Type B pancreatic cell (in vitro differentiated cells): ENCODE measurements around the gene ORC5. TPM values are rescaled to one million over a fixed set of nuclear protein-coding genes. Genes with fewer than 3 reads are reported as not detected.

Experiments used
- DNase-seq: peaks from one replicate; pipeline ENCODE4 v3.0.0; 2021; ENCODE audit warnings: mixed read lengths; ENCODE audit not compliant: unreplicated experiment; ENCODE audit errors: extremely low spot score
- H3K27ac Mint-ChIP-seq: 2 replicates; pipeline ENCODE4 v1.8.0; 2021; ENCODE audit warnings: mild to moderate bottlenecking, mixed read lengths
- H3K27me3 Mint-ChIP-seq: 2 replicates; pipeline ENCODE4 v1.8.0; 2021; ENCODE audit warnings: mixed read lengths
- H3K36me3 Mint-ChIP-seq: 2 replicates; pipeline ENCODE4 v1.8.0; 2021; ENCODE audit warnings: mixed read lengths
- H3K4me1 Mint-ChIP-seq: one replicate; pipeline ENCODE4 v1.8.0; 2021; ENCODE audit warnings: mixed read lengths; ENCODE audit not compliant: unreplicated experiment
- H3K4me3 Mint-ChIP-seq: 2 replicates; pipeline ENCODE4 v1.8.0; 2021; ENCODE audit warnings: mild to moderate bottlenecking, mixed read lengths
- H3K9me3 Mint-ChIP-seq: 2 replicates; pipeline ENCODE4 v1.8.0; 2021; ENCODE audit warnings: mixed read lengths
- CTCF ChIP-seq: fragments of 200-600 bp; sonication (generic); conservative IDR thresholded peaks from 2 replicates; pipeline ENCODE4 v1.5.0; 2021; ENCODE audit warnings: antibody characterized with exemption, mild to moderate bottlenecking
- total RNA-seq: library from RNA; stranded (reverse); gene quantifications from 2 replicates; pipeline ENCODE4 v1.2.1, GENCODE V29; 2021; ENCODE audit warnings: low replicate concordance

ORC5 gene
- total RNA-seq, 1 donor from 2014 or later, result 22.8 TPM

DNA sequence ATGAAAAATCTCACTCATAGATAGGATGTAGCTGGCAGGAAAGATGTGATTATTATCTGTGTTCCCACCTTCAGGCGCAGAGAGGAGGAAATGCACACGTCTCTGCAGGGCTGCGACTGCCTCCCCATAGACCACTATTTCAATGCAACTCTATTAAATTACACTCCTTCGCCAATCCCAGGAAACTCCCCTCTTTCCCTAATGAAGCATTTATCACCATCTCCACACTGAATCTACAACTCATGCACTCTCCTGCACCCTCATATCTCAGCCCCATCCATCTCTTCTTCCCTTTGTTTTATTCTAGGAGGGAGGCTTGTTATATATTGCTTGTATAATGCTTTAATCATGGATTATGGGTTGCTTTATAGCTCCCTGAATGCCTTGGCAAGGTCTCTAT is 116.6 kb downstream of the ORC5 start:
- Mint-ChIP-seq H3K9me3 (no peaks in the 10 kb centered on the region), H3K27me3 (peaks cover 3% of the 10 kb centered on the region), H3K27ac (no peak overlapping the region), H3K4me1 (peaks cover 5% of the 10 kb centered on the region), H3K36me3 (no peaks in the 10 kb centered on the region), H3K4me3 (no peak overlapping the region)
- DNase-seq, result no peak
- TF ChIP-seq CTCF, result no peak

- Mint-ChIP-seq H3K36me3 (no peaks in the 10 kb centered on the region), H3K4me3 (no peak overlapping the region), H3K27me3 (peaks cover 3% of the 10 kb centered on the region), H3K27ac (no peak overlapping the region), H3K4me1 (peaks cover 5% of the 10 kb centered on the region), H3K9me3 (no peaks in the 10 kb centered on the region)
- TF ChIP-seq CTCF, result no peak
- no peak for DNase-seq
Measured at GRCh38 chr7:104089612-104090011, 118.2 kb downstream of the ORC5 start.

DNA sequence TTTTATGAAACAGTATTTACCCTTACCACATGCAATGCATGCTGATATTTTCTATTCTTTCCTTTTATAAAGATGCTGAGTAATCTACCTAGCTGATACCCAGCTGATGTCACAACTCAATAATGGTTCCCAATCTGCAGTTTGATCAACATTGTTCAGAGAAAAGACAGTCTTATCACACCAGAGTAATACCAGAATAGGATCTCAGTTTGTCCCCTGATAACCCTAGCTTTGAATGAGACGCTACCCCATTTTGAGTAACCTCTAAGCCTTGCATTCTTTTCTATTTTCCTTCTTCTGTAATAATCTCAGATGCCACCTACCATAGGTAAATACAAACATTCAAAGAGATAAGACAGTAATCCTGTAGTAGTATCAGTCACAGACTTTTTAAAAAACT is 118.8 kb downstream of the ORC5 start:
- Mint-ChIP-seq H3K4me3 (no peak overlapping the region), H3K4me1 (peaks cover 5% of the 10 kb centered on the region), H3K36me3 (no peaks in the 10 kb centered on the region), H3K9me3 (no peaks in the 10 kb centered on the region), H3K27ac (no peak overlapping the region), H3K27me3 (peaks cover 3% of the 10 kb centered on the region)
- TF ChIP-seq CTCF, result no peak
- no peak for DNase-seq

Other genes with a start within 250 kb of the ORC5 start
- 17.5 and 23.0 TPM in 2 replicates for gene RELN, start 218.4 kb downstream of the ORC5 start, total RNA-seq
- gene LHFPL3, start 120.6 kb upstream of the ORC5 start, total RNA-seq, result 0.31 TPM in 1 of 2 replicates, not detected in the other